Measurements from ENCODE around the gene BBC3. TPM values are rescaled to one million over a fixed set of nuclear protein-coding genes. Genes with fewer than 3 reads are reported as not detected.

Gene BBC3
- total and polyA plus RNA-seq, 2 of the 4 experiments (the other 2 are of a cell fraction), result 1.6 to 6.5 TPM

- Histone ChIP-seq H4K8ac (ENCODE audit: low read depth in 2 of 2, low read length in 2 of 2) (no peak overlapping the region; a peak in 1 of 4 replicates), H3K36me3 (ENCODE audit: control insufficient read depth, insufficient read depth, low read length) (peaks cover 29% of the 10 kb centered on the region), H4K20me1 (ENCODE audit: insufficient read depth, low read length) (peaks cover 20% of the 10 kb centered on the region), H3K79me1 (ENCODE audit: low read depth in 1 of 2, low read length in 2 of 2) (peaks cover 32 to 69% of the 10 kb centered on the region in 2 experiments), H2BK120ac (ENCODE audit: low read depth, low read length) (no peak overlapping the region), H4K91ac (ENCODE audit: insufficient read depth, low read depth, low read length) (no peak overlapping the region), H2BK20ac (ENCODE audit: low read depth, low read length) (no peak overlapping the region), H2AK5ac (ENCODE audit: low read depth, low read length) (no peak overlapping the region), H3K4me1 (ENCODE audit: control insufficient read depth, insufficient read depth, low read length) (peaks cover 10% of the 10 kb centered on the region), H2AFZ (replicated peaks; ENCODE audit: low read length, poor library complexity) (no peak overlapping the region), H3K56ac (ENCODE audit: extremely low read depth, insufficient read depth, low read length) (no peak overlapping the region), H3K18ac (ENCODE audit: low read depth, low read length) (no peak overlapping the region), H3K4me3 (ENCODE audit: insufficient read depth, low read depth, low read length) (no peak overlapping the region), H2BK5ac (ENCODE audit: low read depth, low read length, poor library complexity, severe bottlenecking) (no peak overlapping the region), H4K5ac (ENCODE audit: low read depth, low read length) (no peak overlapping the region), H3K27ac (ENCODE audit: insufficient read depth, low read length) (no peak overlapping the region), H3K27me3 (ENCODE audit: control insufficient read depth, insufficient read depth, low read length) (no peaks in the 10 kb centered on the region), H3K4me2 (ENCODE audit: low read depth, low read length) (no peak overlapping the region), H3K9me3 (ENCODE audit: control insufficient read depth, insufficient read depth, low read length) (no peaks in the 10 kb centered on the region), H3K4ac (ENCODE audit: low read depth, low read length) (no peak overlapping the region), H3K23ac (ENCODE audit: low read depth, low read length) (no peak overlapping the region), H2AK9ac (replicated peaks; ENCODE audit: low read depth, low read length, poor library complexity) (no peak overlapping the region), H3K14ac (replicated peaks; ENCODE audit: low read depth, low read length) (no peak overlapping the region), H3K9me1 (ENCODE audit: insufficient read depth, low read length) (peaks cover 17% of the 10 kb centered on the region), H3K9ac (ENCODE audit: low read depth, low read length) (no peak overlapping the region), H2BK15ac (ENCODE audit: low read depth, low read length) (no peak overlapping the region)
- TF ChIP-seq NFE2L2 (IDR thresholded peaks at IDR 0.05; ENCODE audit: low read depth, low read length), result no peak
- ATAC-seq (ENCODE audit: low read depth) (no peak), DNase-seq (no peak)
- CTCF ChIA-PET, result no interaction called here
- 93% methylated on average over 10 of the region's 19 CpGs; no CpG with 5 or more reads in 1 of the 2 experiments for WGBS, 2 experiments (ENCODE audit: extremely low coverage in 2 of 2, insufficient read length in 1 of 2)
- dilution Hi-C loops (cut with HindIII; ENCODE audit: low sequenced_read_pairs, unreplicated experiment), result no loop called here
- BruUV-seq (replicated peaks), result no TSS peak
- intact Hi-C loops (cut with micrococcal nuclease), result no loop called here
- POLR2A ChIA-PET (ENCODE audit: unreplicated experiment), result no interaction called here
- in situ Hi-C loops (cut with MboI; ENCODE audit: low sequenced_read_pairs), result no loop called here
These were observed 58.1 kb downstream of the BBC3 start for GRCh38 chr19:47172666-47173455.

Small RNA genes lying within 50 kb of the gene (microRNA-seq; reads per million reads assigned to microRNA genes)
- gene MIR3190 (ENCODE audit: insufficient read depth in 1 of 2, insufficient read length in 1 of 2, unreplicated experiment in 1 of 2), result 0 reads per million in 2 experiments
- gene MIR3191 (ENCODE audit: unreplicated experiment), result not detected

Small RNA genes lying within 50 kb of the gene (small RNA-seq; reads per million reads assigned to genes)
- gene MIR3190, result 0 reads per million in 5 experiments

Other genes starting within 250 kb of the BBC3 start
- gene NPAS1, start 211.4 kb downstream of the BBC3 start, total RNA-seq (2012; rRNA removed), result 0.36 and 0.56 TPM in 2 replicates
- gene NPAS1, start 211.4 kb downstream of the BBC3 start, polyA plus RNA-seq (2012; rRNA removed), result 5.7 and 7.4 TPM in 2 replicates
- 9.2 and 10.6 TPM in 2 replicates for gene TMEM160, start 182.6 kb downstream of the BBC3 start, total RNA-seq (2012; rRNA removed)
- gene TMEM160, start 182.6 kb downstream of the BBC3 start, polyA plus RNA-seq (2012; rRNA removed), result 25.7 and 48.9 TPM in 2 replicates
- gene ZC3H4, start 117.4 kb downstream of the BBC3 start, total RNA-seq (2012; rRNA removed), result 3.9 and 5.3 TPM in 2 replicates
- gene ZC3H4, start 117.4 kb downstream of the BBC3 start, polyA plus RNA-seq (2012; rRNA removed), result 8.9 and 9.3 TPM in 2 replicates
- gene SAE1, start 100.4 kb downstream of the BBC3 start, total RNA-seq (2012; rRNA removed), result 184 and 192 TPM in 2 replicates
- gene SAE1, start 100.4 kb downstream of the BBC3 start, polyA plus RNA-seq (2012; rRNA removed), result 137 and 165 TPM in 2 replicates
- gene CCDC9, start 25.3 kb upstream of the BBC3 start, total RNA-seq (2012; rRNA removed), result 2.9 and 3.6 TPM in 2 replicates
- gene CCDC9, start 25.3 kb upstream of the BBC3 start, polyA plus RNA-seq (2012; rRNA removed), result 8.6 and 9.6 TPM in 2 replicates
- gene INAFM1, start 43.7 kb upstream of the BBC3 start, total RNA-seq (2012; rRNA removed), result 0.36 and 0.56 TPM in 2 replicates
- 7.8 and 11.0 TPM in 2 replicates for gene INAFM1, start 43.7 kb upstream of the BBC3 start, polyA plus RNA-seq (2012; rRNA removed)
- under 0.01 TPM in 1 of 2 replicates, not detected in the other for gene C5AR1, start 78.7 kb upstream of the BBC3 start, total RNA-seq (2012; rRNA removed)
- gene C5AR1, start 78.7 kb upstream of the BBC3 start, polyA plus RNA-seq (2012; rRNA removed), result 1.0 TPM in 2 replicates
- under 0.01 TPM in 1 of 2 replicates, not detected in the other for gene C5AR2, start 101.0 kb upstream of the BBC3 start, total RNA-seq (2012; rRNA removed)
- not detected in 2 replicates for gene C5AR2, start 101.0 kb upstream of the BBC3 start, polyA plus RNA-seq (2012; rRNA removed)
- gene DHX34, start 118.1 kb upstream of the BBC3 start, total RNA-seq (2012; rRNA removed), result 4.5 and 5.6 TPM in 2 replicates
- 13.7 and 14.8 TPM in 2 replicates for gene DHX34, start 118.1 kb upstream of the BBC3 start, polyA plus RNA-seq (2012; rRNA removed)
- 28.3 and 32.4 TPM in 2 replicates for gene MEIS3, start 188.3 kb upstream of the BBC3 start, total RNA-seq (2012; rRNA removed)
- 33.0 TPM in 2 replicates for gene MEIS3, start 188.3 kb upstream of the BBC3 start, polyA plus RNA-seq (2012; rRNA removed)
- gene SLC8A2, start 240.7 kb upstream of the BBC3 start, total RNA-seq (2012; rRNA removed), result not detected in 2 replicates
- 0.05 and 0.10 TPM in 2 replicates for gene SLC8A2, start 240.7 kb upstream of the BBC3 start, polyA plus RNA-seq (2012; rRNA removed)